ENCODE results near the gene CAMTA1.

Gene CAMTA1

GRCh38 chr1:7554385-7555235 is 769.4 kb downstream of the CAMTA1 start:
- no peak for DNase-seq

- DNase-seq, result no peak
These were observed 770.3 kb downstream of the CAMTA1 start for GRCh38 chr1:7555391-7556185.

GRCh38 chr1:7557301-7557891 is 772.1 kb downstream of the CAMTA1 start:
- no peak for DNase-seq

- no peak for DNase-seq
These were observed 772.8 kb downstream of the CAMTA1 start for GRCh38 chr1:7558041-7558461.

DNA sequence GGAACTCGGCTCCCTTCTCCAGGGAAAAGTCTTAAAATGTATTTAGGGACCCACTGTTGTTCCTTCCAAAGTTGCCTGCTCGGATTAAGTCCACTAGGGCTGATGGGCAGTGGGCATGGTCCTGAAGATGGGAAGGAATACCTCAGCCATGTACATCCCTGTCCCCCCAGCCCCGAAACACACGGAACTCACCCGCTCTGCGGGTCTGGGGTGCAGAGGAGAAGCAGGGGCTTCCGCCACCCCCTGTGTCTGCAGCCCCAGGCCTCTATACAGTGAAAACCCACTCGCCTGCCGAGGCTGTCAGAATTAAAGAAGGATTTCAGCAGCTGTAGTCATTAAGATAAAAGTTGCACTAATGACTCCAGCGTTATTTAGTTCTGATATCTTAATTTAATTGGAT is 773.2 kb downstream of the CAMTA1 start:
- DNase-seq, result no peak

GRCh38 chr1:7558921-7559869 is 773.9 kb downstream of the CAMTA1 start:
- DNase-seq, result no peak

DNA sequence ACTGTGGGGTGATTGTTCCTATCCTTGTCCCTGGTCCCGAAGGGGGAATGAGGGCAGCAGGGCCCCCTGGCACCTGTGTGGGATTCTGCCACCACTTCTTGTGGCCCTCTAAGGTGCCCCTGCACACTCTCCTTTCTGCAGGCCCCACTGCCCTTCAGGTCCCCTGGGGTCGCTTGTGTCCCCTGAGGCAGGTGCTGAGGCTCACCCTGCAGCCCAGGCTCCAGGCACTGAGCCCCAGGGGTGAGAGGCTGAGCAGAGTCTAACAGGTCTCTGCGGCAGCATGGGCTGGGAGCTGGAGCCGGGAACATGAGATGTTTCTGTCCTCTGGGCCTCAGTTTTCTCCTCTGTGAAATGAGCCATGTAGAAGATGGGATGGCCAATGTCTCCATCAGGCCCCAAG is 774.9 kb downstream of the CAMTA1 start:
- DNase-seq, result no peak

GRCh38 chr1:7560601-7561181 is 775.4 kb downstream of the CAMTA1 start:
- no peak for DNase-seq

DNA sequence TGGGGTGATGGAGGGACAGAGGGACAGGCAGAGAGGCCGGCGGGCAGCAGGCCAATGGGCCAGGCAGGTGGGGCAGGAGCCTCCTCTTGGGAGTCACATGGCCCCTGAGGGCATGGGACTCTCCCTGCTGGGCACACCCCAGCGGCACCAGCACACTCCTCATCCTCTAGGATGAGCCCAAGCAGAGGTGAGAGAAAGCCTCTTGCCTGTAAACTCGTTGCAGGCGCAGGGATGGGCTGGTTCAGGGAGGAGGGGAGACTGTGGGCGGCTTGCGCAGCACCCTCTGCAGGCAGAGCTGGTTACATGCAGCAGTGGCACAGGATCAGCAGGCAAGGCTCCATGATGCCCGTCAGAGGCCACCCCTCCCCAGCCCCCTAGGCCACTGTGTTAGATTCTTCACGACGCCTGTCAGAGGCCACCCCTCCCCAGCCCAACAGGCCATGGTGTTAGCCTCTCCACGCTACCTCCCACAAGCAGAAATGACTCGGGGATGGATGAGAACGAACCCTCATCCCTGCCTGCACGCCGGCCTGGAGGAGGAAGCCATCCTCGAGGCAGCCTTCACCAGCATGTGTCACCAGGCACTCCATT is 776.2 kb downstream of the CAMTA1 start:
- DNase-seq, result no peak

GRCh38 chr1:7561936-7562728 is 776.9 kb downstream of the CAMTA1 start:
- DNase-seq, result no peak

GRCh38 chr1:7562729-7563605 is 777.7 kb downstream of the CAMTA1 start:
- DNase-seq, result no peak

- DNase-seq, result no peak
These were observed 778.9 kb downstream of the CAMTA1 start for GRCh38 chr1:7564137-7564536.

DNA sequence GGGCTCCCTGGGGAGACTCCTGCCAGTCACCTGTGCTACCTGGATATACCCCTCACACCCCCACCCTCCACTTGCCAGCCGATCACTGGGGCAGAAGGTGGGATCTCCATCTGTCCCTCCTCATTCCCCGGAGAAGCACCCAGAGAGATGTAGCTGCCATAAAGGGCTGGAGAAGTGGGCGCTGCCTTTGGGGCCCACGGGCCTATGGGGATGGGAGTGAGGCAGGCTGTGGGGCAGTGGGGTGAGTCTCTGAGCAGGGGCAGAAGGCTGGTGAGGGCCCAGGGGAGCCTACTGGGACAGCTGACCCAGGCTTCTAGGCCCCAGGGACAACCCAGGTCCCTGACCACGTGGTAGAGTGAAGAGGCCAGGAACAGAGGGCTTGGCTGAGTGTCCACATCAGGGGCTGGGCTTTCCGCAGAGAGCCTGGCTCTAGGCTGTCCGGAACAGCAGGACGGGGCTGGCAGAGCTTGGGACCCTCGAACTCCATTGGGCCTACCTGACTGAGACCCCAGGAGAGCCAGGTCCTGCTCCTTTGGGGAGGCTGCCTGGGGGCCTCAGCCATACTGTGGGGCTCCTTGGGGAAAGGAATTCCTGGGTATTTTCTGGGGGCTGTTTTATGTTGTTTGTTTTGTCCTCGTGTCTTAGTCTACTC is 780.0 kb downstream of the CAMTA1 start:
- no peak for DNase-seq

DNA sequence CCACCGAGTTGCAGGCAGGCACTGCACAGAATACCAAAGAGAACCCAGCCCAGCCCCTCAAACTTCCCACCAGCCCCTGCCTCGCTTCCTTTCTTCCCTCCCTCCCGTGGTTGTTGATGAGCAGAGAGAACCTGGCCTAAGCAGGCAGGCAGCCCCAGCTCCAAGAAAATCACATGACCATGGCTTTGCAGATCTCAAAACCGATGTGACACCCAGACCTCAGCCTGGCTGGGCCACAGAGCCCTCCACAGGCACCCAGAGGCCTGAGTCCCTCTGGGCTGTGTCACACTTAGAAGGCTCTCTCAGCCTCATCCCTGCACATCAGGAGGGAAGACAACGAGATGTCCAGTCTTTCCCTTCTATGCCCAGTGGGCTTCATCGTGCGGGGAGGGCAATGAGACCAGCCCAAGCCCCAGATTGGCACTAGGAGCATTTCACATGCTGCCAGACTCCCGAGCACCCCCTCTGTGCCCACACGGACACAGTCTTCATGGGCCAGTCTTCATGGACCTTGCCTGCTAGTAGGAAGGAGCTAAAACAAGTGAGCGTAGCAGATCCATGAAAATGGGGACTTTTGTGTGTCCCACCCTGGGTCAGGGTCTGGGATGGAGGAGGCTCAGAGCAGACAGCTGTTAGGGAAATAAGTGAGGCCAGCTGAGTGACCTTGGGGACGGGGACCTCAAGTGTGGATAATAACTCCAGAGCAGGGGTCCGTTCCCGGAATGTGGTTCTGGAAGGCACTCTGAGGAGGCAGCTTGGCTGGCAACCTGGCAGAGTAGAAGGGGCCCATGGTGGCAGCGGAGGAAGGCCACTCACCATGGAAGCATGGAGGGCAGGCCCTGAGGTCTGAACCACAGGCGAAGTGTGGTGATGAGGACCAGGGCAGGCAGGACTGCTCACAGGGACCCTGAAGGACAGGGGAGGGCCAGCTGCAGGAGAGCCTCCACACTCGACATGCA is 781.4 kb downstream of the CAMTA1 start:
- no peak for DNase-seq

DNA sequence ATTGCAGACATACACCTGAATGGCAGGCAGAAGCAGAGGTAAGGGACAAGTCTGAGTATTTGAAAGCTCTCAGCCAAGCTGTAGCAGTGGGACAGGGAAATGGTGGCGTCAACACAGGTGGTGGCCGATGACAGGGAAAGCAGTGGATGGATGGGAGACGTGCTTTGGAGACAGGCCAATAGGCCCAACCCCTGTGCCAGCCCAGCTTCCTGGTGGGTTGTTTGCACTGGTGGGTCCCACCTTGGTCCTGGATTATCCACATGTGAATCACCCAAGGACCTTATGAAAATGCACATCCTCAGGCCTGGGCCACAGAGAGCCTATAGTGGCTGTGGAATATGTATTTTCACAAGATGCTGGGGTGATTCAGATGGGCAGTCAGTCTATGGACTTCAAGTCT is 782.1 kb downstream of the CAMTA1 start:
- no peak for DNase-seq

DNA sequence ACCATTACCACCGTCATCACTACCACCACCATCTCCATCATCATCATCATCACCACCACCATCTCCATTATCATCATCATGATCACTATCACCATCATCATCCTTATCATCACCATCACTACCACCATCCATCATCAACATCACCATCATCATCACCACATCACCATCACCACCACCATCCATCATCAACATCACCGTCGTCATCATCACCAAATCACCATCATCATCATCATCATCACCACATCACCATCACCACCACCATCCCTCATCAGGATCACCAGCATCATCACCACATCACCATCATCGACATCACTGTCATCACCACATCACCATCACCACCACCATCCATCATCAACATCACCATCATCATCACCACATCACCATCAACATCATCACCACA is 782.8 kb downstream of the CAMTA1 start:
- no peak for DNase-seq

DNA sequence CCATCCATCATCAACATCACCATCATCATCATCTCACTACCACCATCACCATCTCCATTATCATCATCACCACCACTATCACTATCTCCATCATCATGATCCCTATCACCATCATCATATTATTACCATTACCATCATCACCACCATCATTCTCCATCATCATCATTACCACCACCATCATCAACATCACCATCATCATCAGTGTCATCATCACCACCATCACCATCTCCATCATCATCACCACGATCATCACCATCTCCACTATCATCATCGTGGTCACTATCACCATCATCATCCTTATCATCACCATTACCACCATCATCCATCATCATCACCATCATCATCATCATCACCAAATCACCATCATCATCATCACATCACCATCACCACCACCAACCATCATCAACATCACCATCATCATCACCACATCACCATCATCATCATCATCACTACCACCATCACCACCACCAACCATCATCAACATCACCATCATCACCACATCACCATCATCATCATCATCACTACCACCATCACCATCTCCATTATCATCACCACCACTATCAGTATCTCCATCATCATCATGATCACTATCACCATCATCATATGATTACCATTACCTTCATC is 783.8 kb downstream of the CAMTA1 start:
- no peak for DNase-seq

GRCh38 chr1:7570311-7570710 is 785.1 kb downstream of the CAMTA1 start:
- DNase-seq, result no peak

Measured in T-helper 9 cell (primary cell).